ENCODE data around the gene TMEM9.

Gene TMEM9

DNA sequence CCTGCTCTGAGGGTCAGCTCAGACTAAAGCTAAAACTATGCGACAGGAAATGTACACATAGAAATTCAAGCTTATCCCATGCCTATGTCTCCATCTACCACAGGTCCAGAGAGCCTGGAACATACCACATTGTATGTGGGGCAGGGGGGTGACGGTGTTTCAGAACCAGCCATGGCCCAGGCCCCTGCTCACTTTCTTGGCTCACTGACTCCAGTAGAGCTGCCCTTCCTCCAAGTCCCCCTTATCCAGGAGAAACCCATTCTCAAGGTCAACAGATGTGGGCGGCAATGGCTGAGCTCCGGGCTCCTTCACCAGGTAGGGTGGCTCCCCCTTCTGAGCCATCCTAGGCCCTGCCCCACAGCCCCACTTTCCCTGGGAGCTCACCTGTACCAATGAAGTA is 63.0 kb downstream of the TMEM9 start:
- Histone ChIP-seq H3K9me3 (ENCODE audit: control insufficient read depth, low read length) (no peaks in the 10 kb centered on the region), H3K4me3 (ENCODE audit: extremely low read depth, insufficient read depth, low read length, poor library complexity, severe bottlenecking) (no peak overlapping the region), H3K4me1 (ENCODE audit: control insufficient read depth, insufficient read depth, low read length, poor library complexity, severe bottlenecking) (peaks cover 5% of the 10 kb centered on the region), H3K27ac (ENCODE audit: low read depth, low read length, severe bottlenecking) (no peak overlapping the region), H3K36me3 (ENCODE audit: control insufficient read depth, insufficient read depth, low read length) (no peaks in the 10 kb centered on the region)
- 90 to 91% methylated on average over 2 of the region's 4 CpGs for WGBS, 2 experiments (ENCODE audit: insufficient coverage in 2 of 2)

DNA sequence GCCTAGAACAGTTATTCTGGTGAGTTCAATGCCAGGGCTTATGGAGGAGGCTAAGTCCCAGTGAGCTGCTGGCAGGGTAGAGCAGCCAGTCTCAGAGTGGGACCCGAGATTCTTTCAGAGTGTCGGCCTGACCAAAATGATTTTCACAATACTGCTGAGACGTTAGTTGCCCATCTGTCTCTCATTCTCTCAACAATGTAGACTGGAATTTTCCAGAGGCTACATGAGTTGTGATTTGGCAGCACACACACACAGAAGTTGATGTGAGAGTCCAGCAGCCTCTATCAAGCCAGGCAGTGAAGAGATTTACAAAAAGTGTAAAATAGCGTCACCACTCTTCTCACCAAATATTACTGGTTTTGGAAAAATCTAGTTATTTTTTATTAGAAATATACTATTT is 63.7 kb downstream of the TMEM9 start:
- peaks cover 5% of the 10 kb centered on the region for H3K4me1 ChIP-seq (ENCODE audit: control insufficient read depth, insufficient read depth, low read length, poor library complexity, severe bottlenecking)
- H3K36me3 ChIP-seq (ENCODE audit: control insufficient read depth, insufficient read depth, low read length) = no peaks in the 10 kb centered on the region
- H3K9me3 ChIP-seq (ENCODE audit: control insufficient read depth, low read length) = no peaks in the 10 kb centered on the region
- no peak overlapping the region for H3K4me3 ChIP-seq (ENCODE audit: extremely low read depth, insufficient read depth, low read length, poor library complexity, severe bottlenecking)
- 100% methylated on average over 2 to 3 of the region's 4 CpGs for WGBS, 2 experiments (ENCODE audit: insufficient coverage in 2 of 2)
- H3K27ac ChIP-seq (ENCODE audit: low read depth, low read length, severe bottlenecking) = no peak overlapping the region

DNA sequence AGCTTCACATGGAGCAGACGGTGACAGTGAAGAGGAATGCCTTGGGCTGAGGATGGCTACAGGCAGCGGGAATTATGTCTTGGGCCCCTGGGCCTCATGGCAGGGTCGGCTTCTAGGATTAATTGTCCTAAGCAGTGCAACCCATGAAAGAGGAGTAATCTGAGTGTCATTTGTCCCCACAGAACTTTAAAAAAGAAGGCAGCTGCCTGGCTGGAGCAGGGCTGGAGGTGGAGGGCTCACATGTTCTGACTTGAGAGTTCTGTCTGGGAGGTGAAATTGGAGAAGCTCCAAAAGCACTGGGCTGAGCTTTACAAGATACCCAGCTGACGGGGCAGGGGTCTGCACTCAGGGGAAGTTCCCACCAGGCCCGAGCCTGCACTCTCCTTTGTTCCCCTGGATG is 64.7 kb downstream of the TMEM9 start:
- no peaks in the 10 kb centered on the region for H3K9me3 ChIP-seq (ENCODE audit: control insufficient read depth, low read length)
- WGBS, 2 experiments (ENCODE audit: insufficient coverage in 2 of 2) = 61 to 73% methylated on average over 5 of the region's 5 CpGs
- no peaks in the 10 kb centered on the region for H3K36me3 ChIP-seq (ENCODE audit: control insufficient read depth, insufficient read depth, low read length)
- no peak overlapping the region for H3K27ac ChIP-seq (ENCODE audit: low read depth, low read length, severe bottlenecking)
- H3K4me1 ChIP-seq (ENCODE audit: control insufficient read depth, insufficient read depth, low read length, poor library complexity, severe bottlenecking) = peaks cover 5% of the 10 kb centered on the region
- H3K4me3 ChIP-seq (ENCODE audit: extremely low read depth, insufficient read depth, low read length, poor library complexity, severe bottlenecking) = no peak overlapping the region

DNA sequence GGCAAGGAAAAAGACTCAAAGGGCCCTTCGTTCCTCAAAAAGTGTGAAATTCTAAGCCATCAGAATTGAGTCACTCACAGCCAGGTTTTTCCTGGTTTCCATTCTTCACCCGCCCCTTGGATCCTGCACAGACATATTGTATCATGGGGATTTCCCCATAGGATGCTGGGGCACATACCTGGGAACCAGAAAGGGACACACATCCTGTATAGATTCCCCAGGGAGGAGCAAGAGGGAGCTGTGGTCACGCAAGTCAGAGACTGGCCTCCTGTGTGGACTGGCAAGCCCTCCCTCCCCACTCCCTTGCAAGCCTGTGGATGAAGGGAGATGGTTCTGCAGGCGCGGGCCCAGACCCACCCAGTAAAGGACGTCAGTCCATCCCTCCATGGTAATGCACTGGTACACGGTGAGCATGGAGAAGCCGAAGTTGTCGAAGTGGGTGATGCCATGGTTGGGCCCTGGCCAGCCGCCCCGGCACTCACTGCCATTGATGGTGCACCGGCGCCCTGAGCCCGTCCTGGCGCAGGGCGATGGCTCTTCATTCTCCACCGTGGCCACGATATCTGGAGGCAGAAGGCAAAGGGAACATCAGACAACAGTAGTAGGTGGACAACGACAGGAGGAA is 65.3 kb downstream of the TMEM9 start:
- Histone ChIP-seq H3K9me3 (ENCODE audit: control insufficient read depth, low read length) (no peaks in the 10 kb centered on the region), H3K36me3 (ENCODE audit: control insufficient read depth, insufficient read depth, low read length) (no peaks in the 10 kb centered on the region), H3K4me1 (ENCODE audit: control insufficient read depth, insufficient read depth, low read length, poor library complexity, severe bottlenecking) (peaks cover 5% of the 10 kb centered on the region), H3K27ac (ENCODE audit: low read depth, low read length, severe bottlenecking) (no peak overlapping the region), H3K4me3 (ENCODE audit: extremely low read depth, insufficient read depth, low read length, poor library complexity, severe bottlenecking) (no peak overlapping the region)
- 95% methylated on average over 17 of the region's 19 CpGs for WGBS, 2 experiments (ENCODE audit: insufficient coverage in 2 of 2)

DNA sequence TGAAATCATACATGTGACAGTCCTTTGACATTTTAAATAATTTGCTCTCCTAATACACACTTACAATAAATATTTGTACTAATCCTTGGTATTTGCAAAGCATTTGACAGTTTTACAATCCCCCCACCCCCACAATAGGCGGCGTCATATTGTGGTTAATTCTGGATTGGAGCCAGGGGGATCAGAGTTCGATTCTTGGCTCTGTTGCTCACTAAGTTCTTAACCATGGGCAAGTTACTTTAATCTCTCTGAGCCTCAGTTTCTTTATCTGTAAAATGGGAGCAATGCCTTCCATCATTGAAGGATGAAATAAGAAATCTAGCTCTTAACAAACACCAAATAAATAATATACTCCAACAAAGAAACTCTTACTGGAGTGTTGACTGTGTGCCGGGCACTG is 65.9 kb downstream of the TMEM9 start:
- WGBS, 2 experiments (ENCODE audit: insufficient coverage in 2 of 2) = no CpG with 5 or more reads among the region's 4 CpGs
- H3K36me3 ChIP-seq (ENCODE audit: control insufficient read depth, insufficient read depth, low read length) = no peaks in the 10 kb centered on the region
- no peak overlapping the region for H3K27ac ChIP-seq (ENCODE audit: low read depth, low read length, severe bottlenecking)
- peaks cover 5% of the 10 kb centered on the region for H3K4me1 ChIP-seq (ENCODE audit: control insufficient read depth, insufficient read depth, low read length, poor library complexity, severe bottlenecking)
- no peaks in the 10 kb centered on the region for H3K9me3 ChIP-seq (ENCODE audit: control insufficient read depth, low read length)
- no peak overlapping the region for H3K4me3 ChIP-seq (ENCODE audit: extremely low read depth, insufficient read depth, low read length, poor library complexity, severe bottlenecking)

DNA sequence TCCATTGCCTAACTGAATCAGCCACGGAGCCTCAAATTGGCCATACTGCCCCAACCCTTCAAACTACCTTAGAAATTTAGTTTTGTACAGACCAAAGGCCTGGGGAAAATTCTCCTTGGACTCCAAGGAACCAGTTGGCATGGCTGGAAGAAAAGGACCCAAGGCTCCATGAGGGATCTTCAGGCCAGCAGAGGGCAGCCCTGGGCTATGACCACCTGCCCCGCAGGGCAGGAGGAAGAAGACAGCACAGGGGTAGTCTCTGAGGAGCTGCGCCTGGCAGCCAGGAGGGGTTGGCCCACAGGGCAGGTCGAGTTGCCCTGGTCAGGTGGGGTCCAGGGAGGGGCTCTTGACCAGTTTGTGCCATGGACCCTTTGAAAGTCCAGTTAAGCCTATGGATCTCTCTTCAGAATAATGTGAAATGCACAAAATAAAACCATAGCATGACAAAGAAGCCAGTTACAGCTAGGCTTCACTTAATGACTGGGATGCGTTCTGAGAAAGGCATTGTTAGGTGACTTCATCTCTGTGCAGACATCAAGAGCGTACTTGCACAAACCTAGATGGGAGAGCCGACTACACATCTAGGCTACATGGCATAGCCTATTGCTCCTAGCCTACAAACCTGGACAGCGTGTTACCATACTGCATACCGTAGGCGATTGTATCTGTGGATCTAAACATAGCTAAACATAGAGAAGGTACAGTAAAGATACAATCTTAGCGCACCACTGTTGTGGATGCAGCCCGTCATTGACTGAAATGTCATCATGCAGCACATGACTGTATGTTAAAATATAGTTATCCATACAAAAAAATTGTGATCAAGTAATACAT is 68.2 kb downstream of the TMEM9 start:
- 65 to 69% methylated on average over 7 to 9 of the region's 12 CpGs for WGBS, 2 experiments (ENCODE audit: insufficient coverage in 2 of 2)

More for the DNA sequence above, 68.2 kb downstream of the TMEM9 start:
- Histone ChIP-seq H3K4me1 (ENCODE audit: control insufficient read depth, insufficient read depth, low read length, poor library complexity, severe bottlenecking) (peaks cover 5% of the 10 kb centered on the region), H3K27ac (ENCODE audit: low read depth, low read length, severe bottlenecking) (no peak overlapping the region), H3K36me3 (ENCODE audit: control insufficient read depth, insufficient read depth, low read length) (no peaks in the 10 kb centered on the region), H3K9me3 (ENCODE audit: control insufficient read depth, low read length) (no peaks in the 10 kb centered on the region), H3K4me3 (ENCODE audit: extremely low read depth, insufficient read depth, low read length, poor library complexity, severe bottlenecking) (no peak overlapping the region)

All from mesodermal cell (in vitro differentiated cells).